ENCODE measurements around the gene ASXL1. TPM values are rescaled to one million over a fixed set of nuclear protein-coding genes. Genes with fewer than 3 reads are reported as not detected.

ASXL1 gene
- total and polyA plus RNA-seq, 9 of the 15 experiments (the other 6 are each of a cell fraction or from before 2014, with no cell fraction given) = 6.5 to 65.3 (median 32.3) TPM

DNA sequence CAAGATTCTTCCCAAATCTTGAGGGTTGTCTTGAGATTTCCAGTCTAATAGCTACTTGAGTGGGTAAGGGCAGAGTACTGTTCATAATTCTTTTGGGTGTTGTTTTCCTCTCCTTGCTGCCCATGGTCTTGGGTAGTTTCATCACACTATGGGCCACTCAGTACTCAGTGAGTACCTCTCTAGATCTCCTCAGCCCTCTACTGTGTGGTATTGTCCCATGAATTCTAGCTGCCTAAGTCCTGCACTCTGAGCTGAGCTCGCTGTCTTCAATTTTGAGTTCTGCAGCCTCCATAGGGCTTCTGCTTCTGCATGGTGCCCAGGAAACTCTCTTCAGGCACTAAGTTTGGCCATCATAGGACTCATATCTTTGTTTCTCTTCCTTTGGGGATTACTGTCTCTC lies 42.3 kb downstream of the ASXL1 start:
- Histone ChIP-seq H3K9me1 (ENCODE audit: control insufficient read depth, insufficient read depth, low read length) (no peaks in the 10 kb centered on the region), H3K4me3 (no peak overlapping the region), H3K27ac (ENCODE audit: extremely low read depth, low read depth, low read length) (peak overlapping the region; percentile 30; the same call in 2 of the 3 replicates), H3K4me2 (ENCODE audit: insufficient read depth, low read length) (no peak overlapping the region), H3K4me1 (replicated peaks in 1 of 2; ENCODE audit: control insufficient read depth in 2 of 2, insufficient read depth in 2 of 2, low read length in 2 of 2) (peaks cover 12 to 18% of the 10 kb centered on the region in 2 experiments), H3K9me3 (replicated peaks; ENCODE audit: control insufficient read depth, insufficient read depth, low read depth, low read length) (no peaks in the 10 kb centered on the region), H4K20me1 (replicated peaks; ENCODE audit: control insufficient read depth, insufficient read depth, low read length) (no peaks in the 10 kb centered on the region), H3K9ac (ENCODE audit: insufficient read depth in 1 of 2, low read depth in 2 of 2, low read length in 2 of 2) (no peak overlapping the region), H3K79me2 (ENCODE audit: control insufficient read depth, insufficient read depth, low read length) (peaks cover 81% of the 10 kb centered on the region), H2AFZ (ENCODE audit: low read depth, low read length) (no peak overlapping the region), H3K36me3 (ENCODE audit: control insufficient read depth, insufficient read depth, low read length) (peaks cover 13% of the 10 kb centered on the region), H3K27me3 (ENCODE audit: control insufficient read depth in 2 of 2, insufficient read depth in 2 of 2, low read length in 2 of 2) (no peaks in the 10 kb centered on the region)
- POLR2A ChIA-PET = interaction anchor here (0.6 to 1.1 kb wide), 5 partner anchors 8 to 220 kb away, joined by 3 to 4 read pairs (median 3); partner anchors contain the start of gene ASXL1
- FAIRE-seq (no peak), DNase-seq (ENCODE audit: extremely low read depth in 1 of 4, low spot score in 3 of 4) (no peak), ATAC-seq (peak; percentile 14; the same call in 2 of the 3 replicates)
- in situ Hi-C loops (cut with MboI) (no loop called here), intact Hi-C loops (cut with micrococcal nuclease) (no loop called here)
- BruUV-seq (replicated peaks) = no TSS peak
- WGBS (ENCODE audit: insufficient coverage, low coverage, missing lambda C conversion rate) = 86% methylated on average over 1 of the region's 1 CpG
- no peak for TF ChIP-seq ZNF239 (CRISPR knock-in tag; IDR thresholded peaks at IDR 0.05)
- no peak for TF ChIP-seq ETV5 (CRISPR knock-in tag; IDR thresholded peaks at IDR 0.05; ENCODE audit: low read depth)
- no peak for TF ChIP-seq ADNP (tag; IDR thresholded peaks at IDR 0.05)
- TF ChIP-seq PHB2 (IDR thresholded peaks at IDR 0.05; ENCODE audit: low read depth) = no peak
- no peak for TF ChIP-seq HDGF (IDR thresholded peaks at IDR 0.05)
- TF ChIP-seq TARDBP (IDR thresholded peaks at IDR 0.05) = no peak
- no peak for TF ChIP-seq KAT7 (CRISPR knock-in tag; IDR thresholded peaks at IDR 0.05; ENCODE audit: borderline replicate concordance)
- no peak for TF ChIP-seq CREBBP (IDR thresholded peaks at IDR 0.05; ENCODE audit: low read depth, low read length)
- TF ChIP-seq NFIX (CRISPR knock-in tag; IDR thresholded peaks at IDR 0.05; ENCODE audit: low read depth) = no peak
- TF ChIP-seq NR4A1 (CRISPR knock-in tag; IDR thresholded peaks at IDR 0.05) = no peak
- no peak for TF ChIP-seq NR4A1 (tag; IDR thresholded peaks at IDR 0.05)
- TF ChIP-seq, protein P1, sequence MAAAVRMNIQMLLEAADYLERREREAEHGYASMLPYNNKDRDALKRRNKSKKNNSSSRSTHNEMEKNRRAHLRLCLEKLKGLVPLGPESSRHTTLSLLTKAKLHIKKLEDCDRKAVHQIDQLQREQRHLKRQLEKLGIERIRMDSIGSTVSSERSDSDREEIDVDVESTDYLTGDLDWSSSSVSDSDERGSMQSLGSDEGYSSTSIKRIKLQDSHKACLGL (CRISPR knock-in tag; IDR thresholded peaks at IDR 0.05; ENCODE audit: borderline replicate concordance, poor library complexity, severe bottlenecking) = no peak
- TF ChIP-seq PRMT5 (CRISPR knock-in tag; IDR thresholded peaks at IDR 0.05) = no peak
- TF ChIP-seq SLC30A9 (CRISPR knock-in tag; IDR thresholded peaks at IDR 0.05) = no peak
- no peak for TF ChIP-seq FOXO4 (CRISPR knock-in tag; IDR thresholded peaks at IDR 0.05)
- TF ChIP-seq CEBPG (CRISPR knock-in tag; IDR thresholded peaks at IDR 0.05) = no peak
- TF ChIP-seq CEBPG (tag; conservative IDR thresholded peaks at IDR 0.05 in 1 of 2, IDR thresholded peaks at IDR 0.05 in 1 of 2) = no peak
- TF ChIP-seq ETV1 (tag; conservative IDR thresholded peaks at IDR 0.05; ENCODE audit: low read depth) = no peak
- TF ChIP-seq, protein P2, sequence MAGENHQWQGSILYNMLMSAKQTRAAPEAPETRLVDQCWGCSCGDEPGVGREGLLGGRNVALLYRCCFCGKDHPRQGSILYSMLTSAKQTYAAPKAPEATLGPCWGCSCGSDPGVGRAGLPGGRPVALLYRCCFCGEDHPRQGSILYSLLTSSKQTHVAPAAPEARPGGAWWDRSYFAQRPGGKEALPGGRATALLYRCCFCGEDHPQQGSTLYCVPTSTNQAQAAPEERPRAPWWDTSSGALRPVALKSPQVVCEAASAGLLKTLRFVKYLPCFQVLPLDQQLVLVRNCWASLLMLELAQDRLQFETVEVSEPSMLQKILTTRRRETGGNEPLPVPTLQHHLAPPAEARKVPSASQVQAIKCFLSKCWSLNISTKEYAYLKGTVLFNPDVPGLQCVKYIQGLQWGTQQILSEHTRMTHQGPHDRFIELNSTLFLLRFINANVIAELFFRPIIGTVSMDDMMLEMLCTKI (IDR thresholded peaks at IDR 0.05; ENCODE audit: partially characterized antibody) = no peak
- CTCF ChIA-PET (ENCODE audit: low intra/inter-chr PET ratio) = no interaction called here
